BJ (cell line): Measurements from ENCODE around the gene GABARAP. TPM values are rescaled to one million over a fixed set of nuclear protein-coding genes. Genes with fewer than 3 reads are reported as not detected.

Experiments used
- CTCF ChIA-PET: fragments of 350-600 bp; formaldehyde crosslinking; extraction: SDS; loops from one replicate; lab custom pipeline; 2021; ENCODE audit warnings: antibody characterized with exemption, inconsistent platforms; lab: Yijun Ruan, JAX
- POLR2A ChIA-PET: fragments of 300-600 bp; sonication (Branson Sonifier 250); formaldehyde crosslinking; extraction: SDS; loops from one replicate; lab custom pipeline; 2021; ENCODE audit warnings: antibody characterized with exemption; lab: Charles Lee
- DNase-seq: peaks from one replicate; pipeline ENCODE4 v3.0.0-alpha.2; 2011; ENCODE audit warnings: low read depth
- H3K27me3 ChIP-seq: 2 replicates; pipeline ENCODE4 v1.6.0; 2011; ENCODE audit warnings: low read length; ENCODE audit not compliant: control insufficient read depth, insufficient read depth
- H3K36me3 ChIP-seq: 2 replicates; pipeline ENCODE4 v1.5.1; 2011; ENCODE audit warnings: low read length; ENCODE audit not compliant: control insufficient read depth, insufficient read depth
- H3K4me3 ChIP-seq: 2 replicates; pipeline ENCODE4 v1.5.1; 2011; ENCODE audit warnings: low read depth, mild to moderate bottlenecking, control low read depth, low read length
- CTCF ChIP-seq: IDR thresholded peaks from 2 replicates; pipeline ENCODE4 v1.5.1; 2011; ENCODE audit warnings: low read depth, mild to moderate bottlenecking, control low read depth, inconsistent platforms, low read length, moderate library complexity; ENCODE audit not compliant: insufficient read depth
- polyA plus RNA-seq: library from polyadenylated mRNA; depleted of rRNA; stranded (reverse); fragments of >200 nt; gene quantifications from 2 replicates; pipeline ENCODE4 v1.2.3, GENCODE V29; 2011

GABARAP gene
- polyA plus RNA-seq, 1 experiment: 762 TPM

DNA sequence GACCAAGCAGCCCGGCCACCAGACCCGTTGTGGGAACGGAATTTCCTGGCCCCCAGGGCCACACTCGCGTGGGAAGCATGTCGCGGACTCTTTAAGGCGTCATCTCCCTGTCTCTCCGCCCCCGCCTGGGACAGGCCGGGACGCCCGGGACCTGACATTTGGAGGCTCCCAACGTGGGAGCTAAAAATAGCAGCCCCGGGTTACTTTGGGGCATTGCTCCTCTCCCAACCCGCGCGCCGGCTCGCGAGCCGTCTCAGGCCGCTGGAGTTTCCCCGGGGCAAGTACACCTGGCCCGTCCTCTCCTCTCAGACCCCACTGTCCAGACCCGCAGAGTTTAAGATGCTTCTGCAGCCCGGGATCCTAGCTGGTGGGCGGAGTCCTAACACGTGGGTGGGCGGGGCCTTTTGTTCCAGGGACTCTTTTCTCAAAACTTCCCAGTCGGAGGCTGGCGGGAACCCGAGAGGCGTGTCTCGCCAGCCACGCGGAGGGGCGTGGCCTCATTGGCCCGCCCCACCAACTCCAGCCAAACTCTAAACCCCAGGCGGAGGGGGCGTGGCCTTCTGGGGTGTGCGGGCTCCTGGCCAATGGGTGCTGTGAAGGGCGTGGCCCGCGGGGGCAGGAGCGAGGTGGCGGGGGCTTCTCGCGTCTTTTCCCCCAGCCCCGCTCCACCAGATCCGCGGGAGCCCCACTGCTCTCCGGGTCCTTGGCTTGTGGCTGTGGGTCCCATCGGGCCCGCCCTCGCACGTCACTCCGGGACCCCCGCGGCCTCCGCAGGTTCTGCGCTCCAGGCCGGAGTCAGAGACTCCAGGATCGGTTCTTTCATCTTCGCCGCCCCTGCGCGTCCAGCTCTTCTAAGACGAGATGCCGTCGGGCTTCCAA lies 39.1 kb upstream of the GABARAP start, which contains the start of gene SLC2A4:
Gene SLC2A4, plus strand, starts transcription at position 645 of the 879 bp plus-strand sequence. Its CDS starts 217 bp downstream, at position 862.
- Histone ChIP-seq H3K27me3 (peaks cover 11% of the 10 kb centered on the region), H3K4me3 (peak within 1 kb of the TSS; percentile 48), H3K36me3 (no peaks in the 10 kb centered on the region)
- ChIA-PET CTCF (interaction anchor here (0.6 to 6.9 kb wide), 11 partner anchors 11 to 279 kb away, joined by 3 to 51 read pairs (median 4); no protein-coding TSS in a partner anchor), POLR2A (interaction anchor here (0.6 kb wide), 1 partner anchor 264 kb away, joined by 5 read pairs; no protein-coding TSS in a partner anchor)
- peak; percentile 63 for DNase-seq
- TF ChIP-seq CTCF: no peak

GRCh38 chr17:7280519-7281073 lies 38.3 kb upstream of the GABARAP start:
- DNase-seq: no peak
- no peaks in the 10 kb centered on the region for H3K36me3 ChIP-seq
- CTCF ChIA-PET: interaction anchor here (0.6 to 6.9 kb wide), 11 partner anchors 11 to 280 kb away, joined by 3 to 51 read pairs (median 4); partner anchors contain the start of genes ACADVL and DLG4
- peak overlapping the region; percentile 48 for H3K4me3 ChIP-seq
- TF ChIP-seq CTCF: peak; percentile 82
- POLR2A ChIA-PET: interaction anchor here (0.6 kb wide), 1 partner anchor 263 kb away, joined by 5 read pairs; no protein-coding TSS in a partner anchor
- peaks cover 6% of the 10 kb centered on the region for H3K27me3 ChIP-seq

DNA sequence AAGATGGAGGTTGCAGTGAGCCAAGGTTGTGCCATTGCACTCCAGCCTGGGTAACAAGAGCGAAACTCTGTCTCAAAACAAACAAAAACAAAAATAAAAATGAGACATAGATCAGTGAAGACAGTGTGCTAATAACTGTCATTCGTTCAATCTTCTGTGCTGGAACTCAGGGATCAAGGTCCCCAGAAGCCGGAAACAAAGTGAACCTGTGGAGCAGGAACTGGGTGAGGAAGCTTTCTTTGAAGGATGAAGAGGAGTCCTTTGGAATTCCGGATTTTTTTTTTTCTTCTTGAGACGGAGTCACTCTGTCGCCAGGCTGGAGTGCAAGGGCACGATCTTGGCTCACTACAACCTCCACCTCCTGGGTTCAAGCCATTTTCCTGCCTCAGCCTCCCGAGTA lies 37.2 kb upstream of the GABARAP start:
- Histone ChIP-seq H3K36me3 (no peaks in the 10 kb centered on the region), H3K27me3 (peaks cover 6% of the 10 kb centered on the region), H3K4me3 (no peak overlapping the region)
- DNase-seq: no peak
- ChIA-PET POLR2A (no interaction called here), CTCF (interaction anchor here (1.1 to 6.9 kb wide), 3 partner anchors 17 to 60 kb away, joined by 3 to 51 read pairs (median 3); partner anchors contain the start of genes ACADVL and DLG4)
- no peak for TF ChIP-seq CTCF

GRCh38 chr17:7266784-7267183 lies 24.5 kb upstream of the GABARAP start:
- no peak for DNase-seq
- Histone ChIP-seq H3K36me3 (no peaks in the 10 kb centered on the region), H3K4me3 (no peak overlapping the region), H3K27me3 (no peaks in the 10 kb centered on the region)
- POLR2A ChIA-PET: no interaction called here
- CTCF ChIA-PET: interaction anchor here (1.9 kb wide), 1 partner anchor 14 kb away, joined by 7 read pairs; the partner anchor contains the start of gene SLC2A4
- no peak for TF ChIP-seq CTCF

DNA sequence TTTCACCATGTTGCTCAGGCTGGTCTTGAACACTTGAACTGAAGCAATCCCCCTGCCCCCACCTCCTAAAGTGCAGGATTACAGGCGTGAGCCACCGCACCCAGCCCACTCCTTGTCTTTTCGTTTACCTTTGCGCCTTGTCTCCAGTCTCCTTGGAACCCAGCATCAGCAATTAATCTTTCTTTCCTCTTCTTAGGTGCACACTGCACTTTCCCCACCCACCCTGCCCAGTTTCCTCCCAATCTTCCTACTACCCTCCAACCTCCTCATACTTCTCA lies 21.5 kb upstream of the GABARAP start:
- TF ChIP-seq CTCF: no peak

More for the DNA sequence above, 21.5 kb upstream of the GABARAP start:
- no peak overlapping the region for H3K4me3 ChIP-seq
- H3K36me3 ChIP-seq: peaks cover 1% of the 10 kb centered on the region; the same call in 1 of the 2 replicates
- no peaks in the 10 kb centered on the region for H3K27me3 ChIP-seq
- no peak for DNase-seq
- ChIA-PET CTCF (interaction anchor here (0.6 kb wide), 1 partner anchor 1389 kb away, joined by 3 read pairs; no protein-coding TSS in a partner anchor), POLR2A (no interaction called here)
